Measurements from ENCODE around the gene LRRTM4.
"Not testable (repeated sequence)": the region's sequence is repeated elsewhere in the genome, so short reads cannot be mapped to it uniquely, and the experiment has no call there.

The LRRTM4 gene

DNA sequence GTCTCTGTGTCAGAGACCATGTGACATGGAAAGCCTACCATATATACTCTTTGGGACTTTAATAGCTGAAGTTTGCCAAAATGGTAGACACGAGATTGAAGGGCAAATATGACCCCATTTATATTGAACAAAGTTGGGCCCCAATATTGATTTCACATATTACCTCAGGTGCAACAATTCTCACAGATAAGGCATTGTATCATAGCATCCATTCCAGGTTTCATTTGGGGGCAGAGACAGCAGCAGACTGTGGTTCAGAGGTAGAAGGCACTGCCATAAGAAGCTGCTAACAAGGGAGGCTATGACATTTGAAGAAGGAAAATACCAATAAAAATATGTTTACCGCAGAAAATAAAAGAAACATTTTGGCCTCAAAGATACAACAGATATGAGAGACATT is 419.2 kb downstream of the LRRTM4 start:
- Mint-ChIP-seq H3K9me3 (no peaks in the 10 kb centered on the region), H3K4me1 (no peaks in the 10 kb centered on the region), H3K4me3 (no peak overlapping the region), H3K27me3 (ENCODE audit: low read depth, poor library complexity) (no peaks in the 10 kb centered on the region), H3K36me3 (ENCODE audit: low read depth) (no peaks in the 10 kb centered on the region), H3K27ac (no peak overlapping the region)
- no peak for DNase-seq
- TF ChIP-seq CTCF (IDR thresholded peaks at IDR 0.05), result no peak

- no peak for DNase-seq
- no peaks in the 10 kb centered on the region for H3K27me3 Mint-ChIP-seq (ENCODE audit: low read depth, poor library complexity)
- no peaks in the 10 kb centered on the region for H3K36me3 Mint-ChIP-seq (ENCODE audit: low read depth)
- H3K27ac Mint-ChIP-seq, result peak overlapping the region; percentile 50
- no peaks in the 10 kb centered on the region for H3K4me1 Mint-ChIP-seq
- no peak for TF ChIP-seq CTCF (IDR thresholded peaks at IDR 0.05)
- no peaks in the 10 kb centered on the region for H3K9me3 Mint-ChIP-seq
- H3K4me3 Mint-ChIP-seq, result no peak overlapping the region
Observed at GRCh38 chr2:77101796-77102452, 420.3 kb downstream of the LRRTM4 start.

- no peaks in the 10 kb centered on the region for H3K9me3 Mint-ChIP-seq
- no peak for DNase-seq
- no peak overlapping the region for H3K4me3 Mint-ChIP-seq
- no peak overlapping the region for H3K27ac Mint-ChIP-seq
- TF ChIP-seq CTCF (IDR thresholded peaks at IDR 0.05), result no peak
- no peaks in the 10 kb centered on the region for H3K36me3 Mint-ChIP-seq (ENCODE audit: low read depth)
- H3K27me3 Mint-ChIP-seq (ENCODE audit: low read depth, poor library complexity), result no peaks in the 10 kb centered on the region
- H3K4me1 Mint-ChIP-seq, result no peaks in the 10 kb centered on the region
Observed at GRCh38 chr2:77099961-77100360, 422.2 kb downstream of the LRRTM4 start.

DNA sequence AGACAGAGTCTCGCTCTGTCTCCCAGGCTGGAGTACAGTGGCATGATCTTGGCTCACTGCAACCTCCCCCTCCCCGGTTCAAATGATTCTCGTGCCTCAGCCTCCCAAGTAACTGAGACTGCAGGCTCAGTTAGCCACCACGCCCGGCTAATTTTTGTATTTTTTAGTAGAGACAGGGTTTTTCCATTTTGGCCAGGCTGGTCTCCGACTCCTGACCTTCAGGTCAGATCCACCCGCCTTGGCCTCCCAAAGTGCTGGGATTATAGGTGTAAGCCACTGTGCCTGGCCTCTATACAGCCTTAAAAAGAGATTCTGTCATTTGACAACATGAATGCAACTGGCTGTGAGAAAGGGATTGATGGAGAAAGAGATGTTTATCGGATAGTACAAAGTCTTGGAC is 426.7 kb downstream of the LRRTM4 start:
- H3K36me3 Mint-ChIP-seq (ENCODE audit: low read depth); H3K27ac Mint-ChIP-seq; H3K4me1 Mint-ChIP-seq; H3K4me3 Mint-ChIP-seq; DNase-seq; H3K9me3 Mint-ChIP-seq: not testable (repeated sequence)
- H3K27me3 Mint-ChIP-seq (ENCODE audit: low read depth, poor library complexity), result peaks cover 20% of the 10 kb centered on the region

DNA sequence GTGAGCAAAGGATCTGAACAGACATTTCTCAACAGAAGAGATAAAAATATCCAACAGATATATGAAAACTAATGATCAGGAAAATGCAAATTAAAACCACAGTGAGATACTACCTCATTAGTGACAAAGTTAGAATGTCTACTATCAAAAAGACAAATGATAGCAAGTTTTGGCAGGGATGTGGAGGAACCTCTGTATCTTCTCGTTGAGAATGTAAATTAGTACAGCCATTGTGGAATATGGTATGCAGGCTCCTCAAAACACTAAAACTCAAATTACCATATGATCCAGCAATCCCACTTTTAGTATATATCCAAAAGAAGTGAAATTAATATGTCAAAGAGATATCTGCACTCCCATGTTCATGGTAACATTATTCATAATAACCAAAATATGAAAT is 427.1 kb downstream of the LRRTM4 start:
- DNase-seq, result no peak
- H3K4me1 Mint-ChIP-seq, result peaks cover 13% of the 10 kb centered on the region
- no peaks in the 10 kb centered on the region for H3K9me3 Mint-ChIP-seq
- no peak overlapping the region for H3K4me3 Mint-ChIP-seq
- no peak for TF ChIP-seq CTCF (IDR thresholded peaks at IDR 0.05)
- no peaks in the 10 kb centered on the region for H3K36me3 Mint-ChIP-seq (ENCODE audit: low read depth)
- H3K27ac Mint-ChIP-seq, result no peak overlapping the region
- H3K27me3 Mint-ChIP-seq (ENCODE audit: low read depth, poor library complexity), result peaks cover 24% of the 10 kb centered on the region

DNA sequence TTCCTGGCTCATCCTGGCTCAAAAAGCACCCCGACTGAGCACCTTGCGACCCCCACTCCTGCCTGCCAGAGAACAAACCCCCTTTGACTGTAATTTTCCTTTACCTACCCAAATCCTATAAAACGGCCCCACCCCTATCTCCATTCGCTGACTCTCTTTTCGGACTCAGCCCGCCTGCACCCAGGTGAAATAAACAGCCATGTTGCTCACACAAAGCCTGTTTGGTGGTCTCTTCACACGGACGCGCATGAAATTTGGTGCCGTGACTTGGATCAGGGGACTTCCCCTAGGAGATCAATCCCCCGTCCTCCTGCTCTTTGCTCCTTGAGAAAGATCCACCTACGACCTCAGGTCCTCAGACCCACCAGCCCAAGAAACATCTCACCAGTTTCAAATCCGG is 433.8 kb downstream of the LRRTM4 start:
- not testable (repeated sequence) for DNase-seq; H3K9me3 Mint-ChIP-seq; H3K36me3 Mint-ChIP-seq (ENCODE audit: low read depth); H3K27ac Mint-ChIP-seq
- peaks cover 40% of the 10 kb centered on the region for H3K4me1 Mint-ChIP-seq
- H3K4me3 Mint-ChIP-seq, result peak overlapping the region; percentile 80
- H3K27me3 Mint-ChIP-seq (ENCODE audit: low read depth, poor library complexity), result peaks cover 67% of the 10 kb centered on the region

DNA sequence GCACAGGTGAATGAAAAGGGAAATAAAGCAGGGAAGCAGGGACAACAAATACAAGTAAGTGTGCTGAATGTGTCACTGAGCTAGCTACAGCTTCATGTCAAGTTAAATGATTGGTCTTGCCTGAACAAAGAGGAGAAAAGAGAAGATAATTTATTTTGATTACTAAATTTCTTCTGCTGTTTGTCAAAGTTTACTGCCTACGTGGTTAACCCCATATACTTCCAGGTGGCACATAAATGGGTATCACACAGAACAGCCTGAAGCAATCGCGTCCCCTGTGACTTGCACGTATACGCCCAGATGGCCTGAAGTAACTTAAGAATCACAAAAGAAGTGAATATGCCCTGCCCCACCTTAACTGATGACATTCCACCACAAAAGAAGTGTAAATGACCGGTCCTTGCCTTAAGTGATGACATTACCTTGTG is 434.2 kb downstream of the LRRTM4 start:
- H3K27ac Mint-ChIP-seq, result no peak overlapping the region
- H3K36me3 Mint-ChIP-seq (ENCODE audit: low read depth), result no peaks in the 10 kb centered on the region
- peaks cover 67% of the 10 kb centered on the region for H3K27me3 Mint-ChIP-seq (ENCODE audit: low read depth, poor library complexity)
- no peak for DNase-seq
- no peaks in the 10 kb centered on the region for H3K9me3 Mint-ChIP-seq
- no peak for TF ChIP-seq CTCF (IDR thresholded peaks at IDR 0.05)
- peak overlapping the region; percentile 80 for H3K4me3 Mint-ChIP-seq
- peaks cover 36% of the 10 kb centered on the region for H3K4me1 Mint-ChIP-seq

Measured in nephron progenitor cell (in vitro differentiated cells).